ENCODE measurements around the gene IL23R. TPM values are rescaled to one million over a fixed set of nuclear protein-coding genes. Genes with fewer than 3 reads are reported as not detected.
A peak's percentile ranks its signal among the peaks of the same experiment; 100 is the strongest.

Gene IL23R
- total RNA-seq, 1 donor from 2014 or later = 0.14 TPM

GRCh38 chr1:67149179-67149770 lies 17.0 kb upstream of the IL23R start:
- H3K36me3 Mint-ChIP-seq = no peaks in the 10 kb centered on the region
- H3K4me3 Mint-ChIP-seq = peak overlapping the region; percentile 40
- DNase-seq (ENCODE audit: extremely low spot score, unreplicated experiment) = no peak
- no peaks in the 10 kb centered on the region for H3K9me3 Mint-ChIP-seq
- peaks cover 35% of the 10 kb centered on the region for H3K27me3 Mint-ChIP-seq
- H3K4me1 Mint-ChIP-seq (ENCODE audit: unreplicated experiment) = peaks cover 9% of the 10 kb centered on the region
- peak overlapping the region; percentile 48 for H3K27ac Mint-ChIP-seq
- TF ChIP-seq CTCF (conservative IDR thresholded peaks at IDR 0.05) = peak; percentile 82

- no peaks in the 10 kb centered on the region for H3K36me3 Mint-ChIP-seq
- DNase-seq (ENCODE audit: extremely low spot score, unreplicated experiment) = no peak
- H3K27me3 Mint-ChIP-seq = peaks cover 48% of the 10 kb centered on the region
Measured at GRCh38 chr1:67150931-67151330, 15.3 kb upstream of the IL23R start.

GRCh38 chr1:67158401-67158800 lies 7.9 kb upstream of the IL23R start:
- H3K4me1 Mint-ChIP-seq (ENCODE audit: unreplicated experiment) = no peaks in the 10 kb centered on the region
- no peak overlapping the region for H3K27ac Mint-ChIP-seq
- TF ChIP-seq CTCF (conservative IDR thresholded peaks at IDR 0.05) = no peak
- H3K27me3 Mint-ChIP-seq = peaks cover 27% of the 10 kb centered on the region
- no peak overlapping the region for H3K4me3 Mint-ChIP-seq
- no peak for DNase-seq (ENCODE audit: extremely low spot score, unreplicated experiment)
- H3K9me3 Mint-ChIP-seq = no peaks in the 10 kb centered on the region
- peaks cover 4% of the 10 kb centered on the region for H3K36me3 Mint-ChIP-seq

More at GRCh38 chr1:67150931-67151330, 15.3 kb upstream of the IL23R start:
- Mint-ChIP-seq H3K9me3 (no peaks in the 10 kb centered on the region), H3K27ac (no peak overlapping the region), H3K4me3 (no peak overlapping the region), H3K4me1 (ENCODE audit: unreplicated experiment) (peaks cover 9% of the 10 kb centered on the region)
- no peak for TF ChIP-seq CTCF (conservative IDR thresholded peaks at IDR 0.05)

GRCh38 chr1:67159233-67159632 lies 7.0 kb upstream of the IL23R start:
- TF ChIP-seq CTCF (conservative IDR thresholded peaks at IDR 0.05) = no peak
- H3K4me1 Mint-ChIP-seq (ENCODE audit: unreplicated experiment) = no peaks in the 10 kb centered on the region
- no peaks in the 10 kb centered on the region for H3K9me3 Mint-ChIP-seq
- no peak overlapping the region for H3K27ac Mint-ChIP-seq
- peaks cover 21% of the 10 kb centered on the region for H3K27me3 Mint-ChIP-seq
- peaks cover 4% of the 10 kb centered on the region for H3K36me3 Mint-ChIP-seq
- H3K4me3 Mint-ChIP-seq = no peak overlapping the region
- no peak for DNase-seq (ENCODE audit: extremely low spot score, unreplicated experiment)

- Mint-ChIP-seq H3K9me3 (no peaks in the 10 kb centered on the region), H3K27me3 (peaks cover 4% of the 10 kb centered on the region), H3K27ac (no peak overlapping the region), H3K4me1 (ENCODE audit: unreplicated experiment) (no peaks in the 10 kb centered on the region), H3K36me3 (no peaks in the 10 kb centered on the region), H3K4me3 (no peak overlapping the region)
- TF ChIP-seq CTCF (conservative IDR thresholded peaks at IDR 0.05) = no peak
- no peak for DNase-seq (ENCODE audit: extremely low spot score, unreplicated experiment)
Measured at GRCh38 chr1:67162954-67163353, 3.3 kb upstream of the IL23R start.
